ENCODE data around the gene FNDC11.

DNA sequence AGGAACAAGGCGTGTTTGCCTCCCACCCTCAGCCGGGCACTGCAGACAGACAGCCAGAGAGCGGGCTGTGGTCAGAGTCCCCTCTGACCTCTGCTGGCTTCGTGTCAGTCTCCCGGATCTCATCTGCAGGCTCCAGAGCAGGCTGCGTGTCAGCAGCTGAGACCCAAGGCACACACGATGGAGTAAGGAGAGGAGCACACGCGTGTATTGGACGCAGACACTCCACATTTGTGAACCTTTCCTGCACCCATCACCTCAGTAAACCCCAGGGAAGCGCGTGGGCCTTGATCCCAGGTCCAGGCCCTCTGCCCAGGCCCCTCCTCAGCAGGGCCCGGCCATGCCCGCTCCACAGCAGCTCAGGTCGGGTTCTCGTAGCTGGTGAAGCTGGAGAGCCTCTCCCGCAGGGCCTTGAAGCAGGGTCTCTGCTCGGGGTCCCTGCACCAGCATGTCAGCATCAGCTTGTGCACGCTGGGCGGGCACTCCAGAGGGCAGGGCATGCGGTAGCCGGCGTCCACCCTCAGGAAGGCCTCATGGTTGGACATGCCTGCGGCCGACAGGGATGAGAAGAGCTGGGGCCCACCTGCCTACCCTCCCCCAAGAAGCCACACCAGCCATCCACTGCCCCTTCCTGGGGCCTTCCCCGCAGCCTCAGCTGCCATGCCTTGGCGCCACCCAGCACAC, 24.6 kb upstream of the FNDC11 start:
- TF ChIP-seq, protein P1, sequence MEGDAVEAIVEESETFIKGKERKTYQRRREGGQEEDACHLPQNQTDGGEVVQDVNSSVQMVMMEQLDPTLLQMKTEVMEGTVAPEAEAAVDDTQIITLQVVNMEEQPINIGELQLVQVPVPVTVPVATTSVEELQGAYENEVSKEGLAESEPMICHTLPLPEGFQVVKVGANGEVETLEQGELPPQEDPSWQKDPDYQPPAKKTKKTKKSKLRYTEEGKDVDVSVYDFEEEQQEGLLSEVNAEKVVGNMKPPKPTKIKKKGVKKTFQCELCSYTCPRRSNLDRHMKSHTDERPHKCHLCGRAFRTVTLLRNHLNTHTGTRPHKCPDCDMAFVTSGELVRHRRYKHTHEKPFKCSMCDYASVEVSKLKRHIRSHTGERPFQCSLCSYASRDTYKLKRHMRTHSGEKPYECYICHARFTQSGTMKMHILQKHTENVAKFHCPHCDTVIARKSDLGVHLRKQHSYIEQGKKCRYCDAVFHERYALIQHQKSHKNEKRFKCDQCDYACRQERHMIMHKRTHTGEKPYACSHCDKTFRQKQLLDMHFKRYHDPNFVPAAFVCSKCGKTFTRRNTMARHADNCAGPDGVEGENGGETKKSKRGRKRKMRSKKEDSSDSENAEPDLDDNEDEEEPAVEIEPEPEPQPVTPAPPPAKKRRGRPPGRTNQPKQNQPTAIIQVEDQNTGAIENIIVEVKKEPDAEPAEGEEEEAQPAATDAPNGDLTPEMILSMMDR (IDR thresholded peaks at IDR 0.05): no peak
- no peak for TF ChIP-seq POLR2A (IDR thresholded peaks at IDR 0.05)
